IMR-90 (cell line): Measurements from ENCODE around the gene KLHL8. TPM values are rescaled to one million over a fixed set of nuclear protein-coding genes. Genes with fewer than 3 reads are reported as not detected.
"Not testable (repeated sequence)": the region's sequence is repeated elsewhere in the genome, so short reads cannot be mapped to it uniquely, and the experiment has no call there.

Source experiments
- ATAC-seq: fragments of 200-7000 bp; cut with Tn5 transposase; 2 replicates; pipeline ENCODE4 v1.9.1; 2020; ENCODE audit warnings: low read depth, mild to moderate bottlenecking, moderate library complexity
- BruUV-seq: library from RNA; stranded (reverse); fragments of 400-500 nt; replicated peaks from 2 replicates; lab custom pipeline; 2021; lab: Mats Ljungman, UMichigan
- CTCF ChIA-PET: fragments of 300-600 bp; formaldehyde crosslinking; extraction: SDS; loops from one replicate; lab custom pipeline; 2021; ENCODE audit warnings: antibody characterized with exemption; lab: Yijun Ruan, JAX
- POLR2A ChIA-PET: fragments of 300-600 bp; sonication (Branson Sonifier 250); formaldehyde crosslinking; loops from one replicate; lab custom pipeline; 2022; ENCODE audit warnings: antibody characterized with exemption; ENCODE audit not compliant: unreplicated experiment; lab: Charles Lee
- DNase-seq: peaks from one replicate; pipeline ENCODE4 v3.0.0; 2013
- H2AFZ ChIP-seq: replicated peaks from 2 replicates; pipeline ENCODE3; 2013; ENCODE audit warnings: low read length, mild to moderate bottlenecking; ENCODE audit not compliant: poor library complexity
- H2AK5ac ChIP-seq: 2 replicates; pipeline ENCODE4 v1.6.1; 2013; ENCODE audit warnings: low read depth, low read length, inconsistent platforms
- H2AK9ac ChIP-seq: replicated peaks from 2 replicates; pipeline ENCODE3; 2013; ENCODE audit warnings: mild to moderate bottlenecking, low read depth, low read length, moderate library complexity; ENCODE audit not compliant: poor library complexity
- H2BK120ac ChIP-seq: 2 replicates; pipeline ENCODE4 v1.6.1; 2013; ENCODE audit warnings: low read depth, low read length, inconsistent platforms
- H2BK15ac ChIP-seq: 3 replicates; pipeline ENCODE4 v1.6.1; 2013; ENCODE audit warnings: low read depth, low read length, inconsistent platforms
- H2BK20ac ChIP-seq: 2 replicates; pipeline ENCODE4 v1.6.1; 2013; ENCODE audit warnings: low read depth, mild to moderate bottlenecking, inconsistent platforms, low read length, moderate library complexity
- H2BK5ac ChIP-seq: 2 replicates; pipeline ENCODE4 v1.6.1; 2013; ENCODE audit warnings: mild to moderate bottlenecking, low read depth, low read length, inconsistent platforms; ENCODE audit not compliant: poor library complexity, severe bottlenecking
- H3K14ac ChIP-seq: replicated peaks from 2 replicates; pipeline ENCODE4 v1.6.1; 2013; ENCODE audit warnings: low read depth, low read length, inconsistent platforms
- H3K18ac ChIP-seq: 2 replicates; pipeline ENCODE4 v1.6.1; 2013; ENCODE audit warnings: low read depth, low read length, control low read depth
- H3K23ac ChIP-seq: 2 replicates; pipeline ENCODE4 v1.6.1; 2013; ENCODE audit warnings: low read depth, low read length, inconsistent platforms
- H3K27ac ChIP-seq: 2 replicates; pipeline ENCODE4 v1.5.1; 2013; ENCODE audit warnings: mild to moderate bottlenecking, control low read depth, low read length; ENCODE audit not compliant: insufficient read depth
- H3K27me3 ChIP-seq: 2 replicates; pipeline ENCODE4 v1.6.1; 2013; ENCODE audit warnings: low read length; ENCODE audit not compliant: control insufficient read depth, insufficient read depth
- H3K36me3 ChIP-seq: 2 replicates; pipeline ENCODE4 v1.6.1; 2013; ENCODE audit warnings: low read length, mixed read lengths; ENCODE audit not compliant: control insufficient read depth, insufficient read depth
- H3K4ac ChIP-seq: 2 replicates; pipeline ENCODE4 v1.6.1; 2013; ENCODE audit warnings: low read depth, low read length, inconsistent platforms
- H3K4me1 ChIP-seq: 2 replicates; pipeline ENCODE4 v1.6.1; 2013; ENCODE audit warnings: low read length, mixed read lengths; ENCODE audit not compliant: control insufficient read depth, insufficient read depth
- H3K4me2 ChIP-seq: 2 replicates; pipeline ENCODE4 v1.6.1; 2013; ENCODE audit warnings: low read depth, mild to moderate bottlenecking, control low read depth, low read length, moderate library complexity
- H3K4me3 ChIP-seq: 2 replicates; pipeline ENCODE4 v1.5.1; 2013; ENCODE audit warnings: low read depth, mild to moderate bottlenecking, control low read depth, low read length, moderate library complexity; ENCODE audit not compliant: insufficient read depth
- H3K56ac ChIP-seq: 2 replicates; pipeline ENCODE4 v1.6.1; 2013; ENCODE audit warnings: low read length, inconsistent platforms; ENCODE audit not compliant: insufficient read depth; ENCODE audit errors: extremely low read depth
- H3K79me1 ChIP-seq, 2 experiments: 2 replicates each; pipeline ENCODE4 v1.6.1; 2013; ENCODE audit warnings: low read length in 2 of 2, inconsistent platforms in 1 of 2, low read depth in 1 of 2
- H3K9ac ChIP-seq: 2 replicates; pipeline ENCODE4 v1.6.1; 2013; ENCODE audit warnings: low read depth, low read length, control low read depth
- H3K9me1 ChIP-seq: 2 replicates; pipeline ENCODE4 v1.6.1; 2013; ENCODE audit warnings: low read length, inconsistent platforms; ENCODE audit not compliant: insufficient read depth
- H3K9me3 ChIP-seq: 2 replicates; pipeline ENCODE4 v1.6.1; 2013; ENCODE audit warnings: low read length; ENCODE audit not compliant: control insufficient read depth, insufficient read depth
- H4K20me1 ChIP-seq: 2 replicates; pipeline ENCODE4 v1.6.1; 2013; ENCODE audit warnings: low read length, inconsistent platforms; ENCODE audit not compliant: insufficient read depth
- H4K5ac ChIP-seq: 2 replicates; pipeline ENCODE4 v1.6.1; 2013; ENCODE audit warnings: mild to moderate bottlenecking, low read depth, low read length, control low read depth
- H4K8ac ChIP-seq, 2 experiments: 2 replicates each; pipeline ENCODE4 v1.6.1; 2013; ENCODE audit warnings: low read depth in 2 of 2, low read length in 2 of 2, control low read depth in 1 of 2, inconsistent platforms in 1 of 2
- H4K91ac ChIP-seq: 2 replicates; pipeline ENCODE4 v1.6.1; 2013; ENCODE audit warnings: low read depth, low read length, inconsistent platforms; ENCODE audit not compliant: insufficient read depth
- CEBPB ChIP-seq: IDR thresholded peaks from 2 replicates; pipeline ENCODE4 v1.6.1; 2012; ENCODE audit warnings: low read depth, low read length, improper control_type of control experiment
- FOS ChIP-seq: fragments of 150-350 bp; IDR thresholded peaks from 2 replicates; pipeline ENCODE4 v1.6.1; 2016; ENCODE audit warnings: low read depth, low read length
- WGBS, 2 experiments: methylation state at CpG; one replicate each; pipeline versions ENCODE4 v1.1.5 to v1.1.7; 2013; ENCODE audit warnings: missing lambda C conversion rate in 2 of 2; ENCODE audit not compliant: insufficient read length in 1 of 2; ENCODE audit errors: extremely low coverage in 2 of 2; 5-methylcytosine and 5-hydroxymethylcytosine counted together
- dilution Hi-C: fragments of 300-500 bp; cut with HindIII; formaldehyde crosslinking; loops from one replicate; pipeline ENCODE4 v1.14.3; 2018; ENCODE audit warnings: low sequenced_read_pairs; ENCODE audit not compliant: unreplicated experiment
- in situ Hi-C: fragments of 300-500 bp; cut with MboI; formaldehyde crosslinking; loops from 3 replicates; pipeline ENCODE4 v1.14.3; 2019; ENCODE audit warnings: low sequenced_read_pairs, inconsistent platforms, mixed read lengths
- intact Hi-C: fragments of 100-400 bp; cut with micrococcal nuclease; formaldehyde crosslinking; loops from 2 replicates; pipeline ENCODE4 v1.10.0; 2022
- polyA plus RNA-seq, 3 experiments: library from polyadenylated mRNA; depleted of rRNA; stranded (reverse); fragments of >200 nt; gene quantifications; 2 replicates each; pipeline ENCODE4 v1.2.3, GENCODE V29; 2012; ENCODE audit warnings: low replicate concordance in 1 of 3
- total RNA-seq: library from RNA; depleted of rRNA; stranded (reverse); fragments of >200 nt; gene quantifications from 2 replicates; pipeline ENCODE4 v1.2.3, GENCODE V29; 2012

The KLHL8 gene
- total and polyA plus RNA-seq, 2 of the 4 experiments (the other 2 are of a cell fraction), result 3.1 to 9.5 TPM

GRCh38 chr4:87150498-87151261, 69.7 kb downstream of the KLHL8 start (continued):
- TF ChIP-seq CEBPB, result no peak

- Histone ChIP-seq H3K14ac (no peak overlapping the region), H2AK5ac (no peak overlapping the region), H3K9me1 (no peaks in the 10 kb centered on the region), H3K4me3 (no peak overlapping the region), H3K79me1 (no peaks in the 10 kb centered on the region), H2AFZ (no peak overlapping the region), H3K4me1 (no peaks in the 10 kb centered on the region), H3K18ac (no peak overlapping the region), H3K4ac (no peak overlapping the region), H3K27ac (no peak overlapping the region), H3K56ac (no peak overlapping the region), H4K8ac (no peak overlapping the region), H4K5ac (no peak overlapping the region), H3K27me3 (no peaks in the 10 kb centered on the region), H2BK20ac (no peak overlapping the region), H4K91ac (no peak overlapping the region), H3K23ac (no peak overlapping the region), H2BK5ac (no peak overlapping the region), H4K20me1 (no peaks in the 10 kb centered on the region), H2BK120ac (no peak overlapping the region), H2AK9ac (no peak overlapping the region), H3K4me2 (no peak overlapping the region), H3K9me3 (no peaks in the 10 kb centered on the region), H3K9ac (no peak overlapping the region), H3K36me3 (peaks cover 2% of the 10 kb centered on the region; the same call in 1 of the 2 replicates), H2BK15ac (no peak overlapping the region)
- ATAC-seq (no peak), DNase-seq (no peak)
- WGBS, 2 experiments, result no CpG with 5 or more reads among the region's 3 CpGs
- POLR2A ChIA-PET, result no interaction called here
- CTCF ChIA-PET, result no interaction called here
- in situ Hi-C loops (no loop called here), dilution Hi-C loops (no loop called here), intact Hi-C loops (no loop called here)
- TF ChIP-seq CEBPB (no peak), FOS (no peak)
- no TSS peak for BruUV-seq
Measured at GRCh38 chr4:87147116-87147515, 73.3 kb downstream of the KLHL8 start.

- H3K4ac ChIP-seq, H2BK120ac ChIP-seq, in situ Hi-C loops, POLR2A ChIA-PET, H3K14ac ChIP-seq, H3K18ac ChIP-seq, H4K20me1 ChIP-seq, H4K8ac ChIP-seq, H2AK9ac ChIP-seq, H3K9me3 ChIP-seq, dilution Hi-C loops, H4K5ac ChIP-seq, H2AK5ac ChIP-seq, DNase-seq, H3K56ac ChIP-seq, CTCF ChIA-PET, H3K4me1 ChIP-seq, H3K9ac ChIP-seq, intact Hi-C loops, H3K9me1 ChIP-seq, H3K27me3 ChIP-seq, H3K4me2 ChIP-seq, ATAC-seq, H2BK15ac ChIP-seq, H3K36me3 ChIP-seq, H4K91ac ChIP-seq, H3K4me3 ChIP-seq, H2BK5ac ChIP-seq, H3K79me1 ChIP-seq, H2AFZ ChIP-seq, H2BK20ac ChIP-seq, BruUV-seq, H3K23ac ChIP-seq, H3K27ac ChIP-seq: not testable (repeated sequence)
- whole genome bisulfite sequencing, 2 experiments, result 100% methylated on average over 1 of the region's 6 CpGs; no CpG with 5 or more reads in 1 of the 2 experiments
Measured at GRCh38 chr4:87145934-87146333, 74.5 kb downstream of the KLHL8 start.
